Measurements from ENCODE around the gene UPF3B. TPM values are rescaled to one million over a fixed set of nuclear protein-coding genes. Genes with fewer than 3 reads are reported as not detected.

Gene UPF3B
- total and polyA plus RNA-seq, 9 donors: 3.5 to 11.7 (median 7.7) TPM

- Histone ChIP-seq H3K27me3 (no peaks in the 10 kb centered on the region), H3K9me3 (no peaks in the 10 kb centered on the region), H3K4me3 (no peak overlapping the region), H3K27ac (no peak overlapping the region), H3K36me3 (no peaks in the 10 kb centered on the region), H3K4me1 (ENCODE audit: insufficient read depth) (no peaks in the 10 kb centered on the region)
- intact Hi-C loops (cut with DNase I): no loop called here
- TF ChIP-seq EP300 (IDR thresholded peaks at IDR 0.05) (no peak), POLR2A (IDR thresholded peaks at IDR 0.05) (no peak), CTCF (IDR thresholded peaks at IDR 0.05) (no peak)
- WGBS, 3 donors: 53 to 57% (median 55%) methylated on average over 2 of the region's 2 CpGs
- no peak for DNase-seq
Observed at GRCh38 chrX:119878740-119879139, 26.0 kb upstream of the UPF3B start.

GRCh38 chrX:119871599-119872395 lies 19.0 kb upstream of the UPF3B start, which contains the start of the genes NDUFA1 and RNF113A:
Gene NDUFA1 (plus strand): TSS chrX:119871832. CDS start chrX:119871912, 80 bp downstream.
Gene RNF113A (minus strand): TSS chrX:119871733. CDS start chrX:119871613, 120 bp downstream.
- Histone ChIP-seq H3K9me3 (no peaks in the 10 kb centered on the region), H3K4me1 (ENCODE audit: insufficient read depth) (no peaks in the 10 kb centered on the region), H3K36me3 (no peaks in the 10 kb centered on the region), H3K4me3 (peak within 1 kb of the TSS; percentile 63), H3K27ac (peak within 1 kb of the TSS; percentile 53 to 94), H3K27me3 (no peaks in the 10 kb centered on the region)
- peak; percentile 75 to 86 (median 82) for DNase-seq
- TF ChIP-seq POLR2A (IDR thresholded peaks at IDR 0.05) (peak; percentile 68), EP300 (IDR thresholded peaks at IDR 0.05) (no peak)
- intact Hi-C loops (cut with DNase I): no loop called here
- 38 to 50% (median 44%) methylated on average over 62 of the region's 62 CpGs for WGBS, 3 donors

- H3K27me3 ChIP-seq: no peaks in the 10 kb centered on the region
- no peaks in the 10 kb centered on the region for H3K36me3 ChIP-seq
- peak in 1 of 5 donors; percentile 20 for DNase-seq
- no peak for TF ChIP-seq CTCF (IDR thresholded peaks at IDR 0.05)
- no peak for TF ChIP-seq EP300 (IDR thresholded peaks at IDR 0.05)
- H3K4me1 ChIP-seq (ENCODE audit: insufficient read depth): no peaks in the 10 kb centered on the region
- peak overlapping the region in 1 of 2 donors; percentile 94 for H3K27ac ChIP-seq
- WGBS, 3 donors: 29 to 35% (median 32%) methylated on average over 26 of the region's 26 CpGs
- peak overlapping the region; percentile 63 for H3K4me3 ChIP-seq
- H3K9me3 ChIP-seq: no peaks in the 10 kb centered on the region
- intact Hi-C loops (cut with DNase I): no loop called here
Observed at GRCh38 chrX:119871245-119871598, 18.5 kb upstream of the UPF3B start.

- no peak for TF ChIP-seq POLR2A (IDR thresholded peaks at IDR 0.05)
- TF ChIP-seq EP300 (IDR thresholded peaks at IDR 0.05): no peak
- TF ChIP-seq CTCF (IDR thresholded peaks at IDR 0.05): no peak
- Histone ChIP-seq H3K36me3 (no peaks in the 10 kb centered on the region), H3K27me3 (no peaks in the 10 kb centered on the region), H3K4me1 (ENCODE audit: insufficient read depth) (no peaks in the 10 kb centered on the region), H3K9me3 (no peaks in the 10 kb centered on the region), H3K4me3 (peak overlapping the region; percentile 63), H3K27ac (peak overlapping the region in 1 of 2 donors; percentile 94)
- DNase-seq: no peak
- 33 to 48% (median 34%) methylated on average over 25 of the region's 25 CpGs for WGBS, 3 donors
- intact Hi-C loops (cut with DNase I): no loop called here
Observed at GRCh38 chrX:119870626-119871131, 17.9 kb upstream of the UPF3B start.

- intact Hi-C loops (cut with DNase I): no loop called here
- no peaks in the 10 kb centered on the region for H3K27me3 ChIP-seq
- no peak for TF ChIP-seq EP300 (IDR thresholded peaks at IDR 0.05)
- no peak for TF ChIP-seq POLR2A (IDR thresholded peaks at IDR 0.05)
- no peak for TF ChIP-seq CTCF (IDR thresholded peaks at IDR 0.05)
- no peaks in the 10 kb centered on the region for H3K9me3 ChIP-seq
- peak overlapping the region; percentile 24 for H3K4me3 ChIP-seq
- WGBS, 3 donors: 39 to 47% (median 46%) methylated on average over 10 of the region's 10 CpGs
- peak overlapping the region in 1 of 2 donors; percentile 56 for H3K27ac ChIP-seq
- no peaks in the 10 kb centered on the region for H3K36me3 ChIP-seq
- DNase-seq: no peak
- no peaks in the 10 kb centered on the region for H3K4me1 ChIP-seq (ENCODE audit: insufficient read depth)
Observed at GRCh38 chrX:119853444-119853843, 681 bp upstream of the UPF3B start.
